ENCODE data around the gene CETN2. TPM values are rescaled to one million over a fixed set of nuclear protein-coding genes. Genes with fewer than 3 reads are reported as not detected.
"Not testable (repeated sequence)": the region's sequence is repeated elsewhere in the genome, so short reads cannot be mapped to it uniquely, and the experiment has no call there.

Gene CETN2
- total RNA-seq, 1 experiment from 2014 or later: 21.9 TPM

DNA sequence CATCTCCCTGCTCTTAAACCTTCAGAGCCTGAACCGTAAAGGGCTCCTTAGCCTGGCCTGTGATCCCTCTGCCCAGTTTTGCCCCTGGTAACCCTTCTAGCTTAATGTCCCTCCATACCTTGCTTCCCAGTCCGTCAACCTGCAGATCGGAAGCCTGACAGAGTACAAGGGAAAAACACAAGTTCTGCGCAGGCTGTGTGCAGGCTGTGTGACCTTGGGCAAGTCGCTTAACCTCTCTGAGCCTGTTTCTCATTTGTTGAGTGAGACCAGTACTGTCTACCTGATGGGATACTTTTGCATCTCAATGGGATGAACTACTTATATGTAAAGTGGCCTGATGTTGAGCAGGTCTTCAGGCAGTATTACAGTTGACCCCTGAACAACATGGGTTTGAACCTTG, 2.0 kb upstream of the CETN2 start:
- no peak for DNase-seq (ENCODE audit: low spot score)

DNA sequence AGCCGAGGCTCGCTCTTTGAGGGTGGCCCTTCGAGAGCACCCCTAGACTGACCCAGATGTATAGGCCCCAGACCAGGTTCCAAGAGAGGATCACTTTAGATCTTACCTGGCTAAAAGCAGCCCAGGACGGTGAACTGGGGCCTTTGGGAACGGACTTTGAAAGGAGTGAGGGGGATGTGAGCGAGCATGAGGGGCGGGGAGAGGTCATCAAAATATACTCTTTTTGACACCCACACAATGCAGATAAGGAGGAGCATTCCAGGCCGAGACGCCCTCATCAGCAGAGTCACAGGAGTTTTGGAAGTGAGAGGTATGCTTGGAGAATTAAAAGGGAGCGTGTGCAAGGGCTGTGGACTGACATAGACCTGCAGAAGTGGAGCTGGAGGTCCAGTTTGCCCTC, 834 bp upstream of the CETN2 start:
- DNase-seq (ENCODE audit: low spot score): peak; percentile 11

DNA sequence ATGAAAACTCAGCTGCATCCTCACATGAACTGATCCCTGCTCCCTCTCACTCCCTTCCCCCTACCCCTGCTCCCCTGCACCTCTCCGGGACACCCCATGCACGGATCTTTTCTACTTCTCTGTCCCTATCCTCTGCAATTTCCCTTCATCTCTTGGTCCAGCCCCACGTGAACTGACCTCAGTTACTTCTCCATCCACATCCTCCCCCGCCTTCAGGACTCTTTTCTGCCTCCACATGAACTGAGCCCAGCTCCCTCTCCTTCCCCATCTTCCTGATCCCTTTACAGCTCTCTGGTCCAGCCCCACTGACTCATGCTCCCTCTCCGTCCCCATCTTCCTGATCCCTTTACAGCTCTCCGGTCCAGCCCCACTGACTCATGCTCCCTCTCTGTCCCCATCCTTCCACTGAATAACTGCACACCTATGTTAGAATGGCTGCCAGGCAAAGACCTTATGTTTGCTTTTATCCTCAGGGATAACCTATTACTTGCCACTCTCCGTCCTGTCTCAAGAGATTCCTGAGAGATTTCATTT, 5.6 kb downstream of the CETN2 start:
- no peak for DNase-seq (ENCODE audit: low spot score)

DNA sequence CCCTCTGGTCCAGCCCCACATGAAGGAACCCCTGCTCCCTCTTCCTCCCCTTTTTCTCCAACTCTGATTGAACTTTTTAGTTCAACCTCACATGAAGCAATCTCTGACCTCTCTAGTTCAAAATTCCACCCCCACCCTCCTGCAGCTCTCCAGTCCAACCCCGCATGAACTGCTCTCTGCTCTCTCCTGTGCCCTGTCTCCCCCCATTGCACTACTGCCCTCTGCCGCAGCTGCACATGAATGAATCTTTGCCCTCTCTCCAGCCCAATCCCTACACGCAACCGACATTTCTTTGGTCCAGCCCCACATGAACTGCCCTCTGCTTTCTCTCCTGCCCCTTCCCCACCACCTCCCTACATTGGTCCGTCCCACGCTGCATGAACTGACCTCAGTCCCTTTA, 6.9 kb downstream of the CETN2 start:
- no peak for DNase-seq (ENCODE audit: low spot score)

DNA sequence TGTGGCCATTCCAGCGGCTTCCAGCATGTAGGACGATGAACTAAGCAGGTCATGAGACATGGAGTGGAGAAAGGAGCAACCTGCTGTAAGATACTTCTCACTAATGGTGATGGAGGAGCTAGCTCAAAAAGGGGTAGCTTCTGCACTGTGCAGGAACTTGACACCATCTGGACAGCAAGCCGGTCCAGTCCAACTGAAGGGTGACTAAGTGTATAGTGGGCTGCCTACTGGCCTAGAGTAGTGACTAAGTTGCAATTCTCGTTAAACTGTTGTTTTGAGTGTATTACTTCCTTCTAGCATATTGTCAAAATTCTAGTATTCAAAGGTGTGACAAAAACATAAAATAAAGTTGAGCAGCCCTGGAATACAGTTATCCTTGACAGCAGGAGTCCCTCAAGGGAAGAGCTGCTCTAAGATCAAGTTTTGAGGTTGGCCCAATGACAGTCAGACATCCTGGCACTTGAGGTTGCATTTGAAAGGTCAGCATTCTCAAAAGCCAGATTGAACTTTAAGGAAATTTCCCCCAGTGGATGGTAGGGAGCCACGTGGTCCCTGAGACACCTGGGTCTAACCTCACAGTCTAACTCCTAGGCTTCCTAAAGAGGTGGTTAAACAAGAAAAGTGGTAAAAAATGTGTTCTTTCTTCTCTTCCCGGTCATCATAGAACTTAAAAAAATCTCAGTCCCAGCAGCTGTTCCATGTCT, 8.0 kb downstream of the CETN2 start:
- no peak for DNase-seq (ENCODE audit: low spot score)

DNA sequence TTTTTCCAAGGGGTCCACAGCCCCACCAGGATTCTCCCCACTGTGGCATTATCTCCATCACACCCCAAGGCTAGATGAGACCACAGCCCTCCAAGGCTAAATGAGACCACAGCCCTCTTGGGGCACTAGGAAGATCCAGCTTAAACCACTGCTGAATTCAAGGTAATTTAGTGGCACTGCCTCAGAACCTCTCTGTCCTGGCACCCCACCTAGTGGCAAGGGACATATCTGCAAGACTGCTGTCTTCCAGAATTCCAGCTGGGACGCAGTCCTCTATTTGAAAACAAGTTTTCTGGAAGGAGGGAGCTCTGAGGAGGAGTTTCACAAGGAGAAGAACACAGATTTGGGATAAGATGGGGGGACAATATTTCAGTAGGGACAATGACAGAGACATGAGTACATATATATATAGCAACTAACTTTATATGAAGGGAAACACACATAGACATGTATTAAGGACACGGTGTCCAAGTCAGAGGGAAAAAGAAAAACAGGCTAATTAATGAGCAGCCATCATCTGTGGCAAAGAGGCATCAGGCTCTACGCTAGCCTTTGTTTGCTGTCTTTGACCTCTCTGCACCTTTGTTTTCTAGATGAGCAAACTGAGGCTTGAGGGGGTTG, 9.3 kb downstream of the CETN2 start:
- peak; percentile 72 for DNase-seq (ENCODE audit: low spot score)

DNA sequence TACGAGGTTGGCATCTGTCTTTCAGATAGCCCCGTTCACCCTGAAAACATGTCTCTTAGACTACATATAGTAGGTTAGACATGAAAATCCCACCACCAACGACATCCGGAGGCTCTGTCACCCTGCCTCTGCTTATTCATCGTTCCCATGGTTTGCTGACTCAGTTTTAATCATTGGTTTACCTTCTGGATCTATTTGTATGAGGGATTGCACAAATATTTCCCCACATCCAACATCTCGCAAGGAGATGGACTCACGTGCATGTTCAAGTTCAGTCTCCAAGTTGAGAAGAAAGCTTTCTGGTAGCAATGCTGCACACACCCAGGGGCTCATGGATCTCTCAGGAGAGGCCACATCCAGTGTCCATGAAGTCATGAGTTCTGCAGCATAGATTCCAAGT, 10.8 kb downstream of the CETN2 start:
- no peak for DNase-seq (ENCODE audit: low spot score)

DNA sequence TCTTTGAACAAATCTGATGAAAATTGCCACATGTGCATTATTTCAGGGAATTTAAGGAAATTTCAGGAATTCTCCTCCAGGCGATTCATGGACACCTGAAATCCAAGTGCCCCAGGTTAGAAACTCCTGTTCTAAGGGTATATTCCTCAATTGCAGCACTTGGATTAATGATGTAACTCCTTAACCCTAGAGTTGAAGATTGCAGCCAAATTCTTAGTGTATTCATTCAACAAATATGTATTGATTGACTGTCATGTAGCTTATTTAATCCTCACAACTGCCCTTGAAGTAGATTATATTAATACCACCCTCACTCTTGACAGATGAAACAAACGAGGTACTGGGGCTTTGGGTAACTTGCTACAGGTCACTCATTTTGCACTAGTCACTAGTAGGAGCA, 11.3 kb downstream of the CETN2 start:
- DNase-seq (ENCODE audit: low spot score): no peak

DNA sequence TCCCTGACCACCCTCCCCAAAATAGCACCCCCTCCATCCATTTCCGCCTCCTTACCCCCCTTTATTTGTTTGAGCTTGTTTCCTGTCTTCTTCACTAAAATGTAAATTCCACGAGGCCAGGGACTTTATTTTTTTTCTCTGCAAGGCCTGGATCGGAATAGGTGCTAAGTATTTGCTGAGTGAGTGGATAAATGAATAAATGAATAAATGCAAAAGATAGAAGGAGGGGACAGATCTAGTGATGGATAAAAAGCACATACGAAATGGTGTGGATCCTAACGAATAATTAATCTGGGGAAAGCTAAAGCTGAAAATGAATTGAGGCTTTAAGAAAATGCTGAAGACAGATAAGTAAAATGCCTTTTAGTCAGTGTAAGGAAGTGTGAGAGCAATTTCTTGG, 12.2 kb downstream of the CETN2 start:
- DNase-seq (ENCODE audit: low spot score): no peak

DNA sequence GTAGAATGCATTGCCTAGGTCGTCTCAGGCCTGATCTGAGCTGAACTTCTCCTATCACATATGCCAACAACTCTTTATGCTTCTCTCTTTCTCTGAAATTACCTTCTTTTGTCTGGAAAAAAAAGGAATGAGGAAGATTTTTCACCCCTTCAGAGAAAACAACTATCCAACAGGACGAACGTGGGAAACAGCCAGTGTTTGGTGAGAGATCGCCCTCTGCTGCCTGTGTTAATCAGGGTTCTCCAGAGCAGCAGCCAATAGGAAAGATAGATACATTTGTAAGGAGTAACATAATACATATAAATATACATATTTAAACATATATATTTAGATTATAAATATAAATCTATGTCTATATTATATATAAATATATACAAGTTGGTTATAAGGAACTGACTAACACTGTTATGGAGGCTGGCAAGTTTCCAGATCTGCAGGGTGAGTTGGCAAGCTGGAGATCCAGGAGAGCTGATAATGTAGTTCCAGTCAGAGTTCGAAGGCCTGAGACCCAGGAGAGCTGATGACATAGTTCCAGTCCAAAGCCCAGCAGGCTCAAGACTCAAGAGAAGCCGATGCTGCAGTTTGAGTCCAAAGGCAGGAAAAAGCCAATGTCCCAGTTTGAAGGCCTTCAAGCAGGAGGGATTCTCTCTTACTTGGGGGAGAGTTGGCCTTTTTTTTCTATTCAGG, 13.3 kb downstream of the CETN2 start:
- peak; percentile 64 for DNase-seq (ENCODE audit: low spot score)

DNA sequence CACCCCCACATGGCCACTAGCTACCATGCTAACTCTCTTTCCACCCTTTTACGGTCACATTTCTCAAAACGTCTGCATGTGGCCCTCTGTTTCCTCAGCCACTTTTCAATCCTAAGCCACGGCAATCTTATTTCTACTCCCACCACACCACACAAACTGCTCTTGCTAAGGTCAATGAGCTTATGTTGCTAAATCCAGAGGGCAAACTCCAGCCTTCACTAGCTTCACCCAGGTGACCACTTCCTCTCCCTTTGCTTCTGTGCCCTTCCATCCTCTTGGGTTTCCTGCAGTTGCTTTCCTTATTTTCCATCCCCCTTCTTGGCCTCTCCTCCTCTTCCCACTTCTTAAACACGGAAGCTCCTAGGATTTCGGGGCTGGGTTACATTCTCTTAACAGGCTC, 16.5 kb downstream of the CETN2 start:
- no peak for DNase-seq (ENCODE audit: low spot score)

DNA sequence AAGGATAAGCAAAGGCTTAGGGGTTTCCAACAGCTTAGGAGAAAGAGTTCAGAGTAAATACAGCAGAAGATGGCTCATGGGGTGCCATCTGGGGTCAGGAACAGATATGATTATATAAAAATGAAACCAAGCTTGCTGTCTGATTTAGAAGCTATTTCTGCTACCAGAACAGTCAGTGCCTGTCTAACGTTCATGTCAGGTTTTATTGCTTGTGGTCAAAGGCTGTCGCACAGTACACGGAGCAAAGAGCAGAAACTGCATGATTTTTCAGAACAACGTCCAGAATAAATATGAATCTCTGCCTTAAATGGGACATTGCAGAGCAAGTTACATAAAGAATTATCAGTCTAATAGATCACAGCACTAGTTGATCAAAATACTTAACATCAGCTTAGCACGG, 17.4 kb downstream of the CETN2 start:
- DNase-seq (ENCODE audit: low spot score): no peak

DNA sequence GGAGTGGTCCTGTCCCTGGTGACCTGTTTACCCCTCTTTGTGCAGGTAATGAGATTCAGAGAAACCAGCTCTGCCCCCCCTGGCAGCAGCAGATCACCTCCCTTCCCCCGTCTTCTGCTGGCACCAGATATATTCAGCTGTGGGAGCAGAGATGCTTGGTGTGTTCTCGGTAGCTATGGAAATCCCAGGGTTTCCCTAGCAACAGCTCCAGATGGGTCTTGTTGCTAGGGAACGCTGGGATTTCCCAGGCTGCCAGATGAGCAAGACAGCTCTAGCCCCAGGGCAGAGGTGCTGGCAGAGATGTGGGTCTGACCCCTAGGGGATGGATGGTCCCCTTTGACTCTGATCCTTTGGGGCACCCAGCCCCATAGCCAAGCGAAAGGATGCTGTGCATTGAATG, 20.2 kb downstream of the CETN2 start:
- DNase-seq (ENCODE audit: low spot score): no peak

DNA sequence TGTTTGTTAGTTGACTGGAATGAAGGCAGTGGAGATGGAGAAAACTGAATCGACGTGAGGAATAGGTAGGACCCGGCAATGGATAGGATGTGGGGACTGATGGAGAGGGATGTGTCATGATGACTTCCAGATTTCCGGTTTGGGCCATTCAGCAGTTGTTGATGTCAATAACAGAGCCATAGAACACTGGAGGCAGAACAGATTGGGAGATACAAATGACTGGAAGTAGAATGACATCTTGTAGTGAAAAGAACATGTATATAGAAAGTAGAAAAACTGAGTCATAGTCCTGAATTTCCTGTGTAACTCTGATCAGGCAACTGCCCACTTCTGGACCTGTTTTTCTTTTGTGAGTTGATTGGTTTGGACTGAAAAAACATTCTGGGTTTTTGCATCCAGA, 24.5 kb downstream of the CETN2 start:
- no peak for DNase-seq (ENCODE audit: low spot score)

DNA sequence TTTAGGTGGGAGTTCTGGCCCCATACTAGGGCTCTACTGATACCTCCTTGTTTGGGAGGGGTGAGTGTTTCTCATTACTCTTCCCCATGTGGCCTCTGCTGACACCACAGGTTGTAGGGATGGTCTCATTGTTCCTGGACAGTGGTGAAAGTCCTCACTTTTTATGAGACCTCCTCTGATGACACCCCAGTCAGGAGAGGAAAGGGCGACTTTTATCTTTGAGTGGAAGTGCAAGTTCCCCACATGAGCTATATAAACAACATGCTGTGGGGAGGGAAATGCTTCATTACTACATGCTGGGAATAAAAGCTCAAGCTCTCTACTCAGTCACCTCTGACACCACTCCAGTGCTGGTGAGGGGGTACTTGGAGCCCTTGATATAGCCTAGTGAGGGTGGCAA, 31.6 kb downstream of the CETN2 start:
- DNase-seq (ENCODE audit: low spot score): no peak

DNA sequence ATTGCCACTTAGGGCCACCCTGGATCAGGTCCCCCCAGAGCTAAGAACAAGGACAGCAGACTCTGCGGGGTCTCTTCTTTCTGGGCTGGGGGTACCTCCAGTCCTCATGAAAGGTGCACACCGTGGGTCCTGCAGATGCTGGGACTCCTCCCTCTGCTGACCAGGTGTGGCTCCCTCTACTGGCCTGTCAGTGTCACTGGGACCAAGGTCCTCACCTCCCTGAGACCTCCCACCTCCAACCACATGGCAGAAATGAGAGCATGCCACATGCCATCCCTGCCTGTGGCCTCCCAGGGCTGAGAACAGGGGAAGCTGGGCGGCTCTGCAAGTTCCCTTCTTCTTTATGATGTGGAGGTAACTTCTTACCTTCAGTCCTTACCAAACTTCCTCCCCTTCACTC, 43.5 kb downstream of the CETN2 start:
- DNase-seq (ENCODE audit: low spot score): not testable (repeated sequence)

Other genes with a start within 250 kb of the CETN2 start
- not detected in 2 replicates for gene GABRQ, start 192.9 kb downstream of the CETN2 start, total RNA-seq (2014; rRNA removed; shearing (Covaris generic))
- 9.1 and 10.0 TPM in 2 replicates for gene MAGEA3, start 132.0 kb downstream of the CETN2 start, total RNA-seq (2014; rRNA removed; shearing (Covaris generic))
- gene CSAG2, start 121.5 kb downstream of the CETN2 start, total RNA-seq (2014; rRNA removed; shearing (Covaris generic)): not detected in 2 replicates
- gene MAGEA2B, start 116.1 kb downstream of the CETN2 start, total RNA-seq (2014; rRNA removed; shearing (Covaris generic)): 0.21 TPM in 1 of 2 replicates, not detected in the other
- 1.1 and 5.7 TPM in 2 replicates for gene CSAG1, start 97.0 kb downstream of the CETN2 start, total RNA-seq (2014; rRNA removed; shearing (Covaris generic))
- gene MAGEA12, start 97.0 kb downstream of the CETN2 start, total RNA-seq (2014; rRNA removed; shearing (Covaris generic)): 6.2 and 6.8 TPM in 2 replicates
- gene MAGEA2, start 76.9 kb downstream of the CETN2 start, total RNA-seq (2014; rRNA removed; shearing (Covaris generic)): 0.94 TPM in 1 of 2 replicates, not detected in the other
- not detected in 2 replicates for gene CSAG3, start 71.5 kb downstream of the CETN2 start, total RNA-seq (2014; rRNA removed; shearing (Covaris generic))
- 3.2 and 8.3 TPM in 2 replicates for gene MAGEA6, start 61.1 kb downstream of the CETN2 start, total RNA-seq (2014; rRNA removed; shearing (Covaris generic))
- gene NSDHL, start 306 bp upstream of the CETN2 start, total RNA-seq (2014; rRNA removed; shearing (Covaris generic)): 52.6 and 56.7 TPM in 2 replicates
- gene ZNF185, start 67.3 kb upstream of the CETN2 start, total RNA-seq (2014; rRNA removed; shearing (Covaris generic)): 3.5 and 4.0 TPM in 2 replicates
- 0.10 and 0.37 TPM in 2 replicates for gene PNMA5, start 163.4 kb upstream of the CETN2 start, total RNA-seq (2014; rRNA removed; shearing (Covaris generic))
- not detected in 2 replicates for gene PNMA3, start 225.7 kb upstream of the CETN2 start, total RNA-seq (2014; rRNA removed; shearing (Covaris generic))
- gene PNMA6A, start 241.7 kb upstream of the CETN2 start, total RNA-seq (2014; rRNA removed; shearing (Covaris generic)): not detected in 2 replicates

Data from HT-29 (cell line).